Neural progenitor cell (in vitro differentiated cells): ENCODE measurements around the gene RBM44. TPM values are rescaled to one million over a fixed set of nuclear protein-coding genes. Genes with fewer than 3 reads are reported as not detected.
A peak's percentile ranks its signal among the peaks of the same experiment; 100 is the strongest.

Experiments used
- DNase-seq: peaks from one replicate; pipeline ENCODE4 v3.0.0-alpha.2; 2016; ENCODE audit warnings: low spot score
- H2AFZ ChIP-seq: fragments of 200-600 bp; sonication (generic); replicated peaks from 2 replicates; pipeline ENCODE4 v1.6.1; 2016; ENCODE audit warnings: antibody characterized with exemption
- H3F3A ChIP-seq: fragments of 200-600 bp; sonication (generic); 2 replicates; pipeline ENCODE4 v1.6.1; 2016; ENCODE audit warnings: antibody characterized with exemption, low read depth
- H3K27ac ChIP-seq: fragments of 200-600 bp; sonication (generic); 2 replicates; pipeline ENCODE4 v1.5.1; 2016; ENCODE audit warnings: mild to moderate bottlenecking
- H3K27me3 ChIP-seq: fragments of 200-600 bp; sonication (generic); 2 replicates; pipeline ENCODE4 v1.6.1; 2016; ENCODE audit warnings: mild to moderate bottlenecking, moderate library complexity
- H3K36me3 ChIP-seq: fragments of 200-600 bp; sonication (generic); 2 replicates; pipeline ENCODE4 v1.5.1; 2016
- H3K4me1 ChIP-seq: fragments of 200-600 bp; sonication (generic); 2 replicates; pipeline ENCODE4 v1.6.1; 2016; ENCODE audit warnings: mixed run types
- H3K4me2 ChIP-seq: fragments of 200-600 bp; sonication (generic); 2 replicates; pipeline ENCODE4 v1.6.1; 2016
- H3K4me3 ChIP-seq: fragments of 200-600 bp; sonication (generic); 2 replicates; pipeline ENCODE4 v1.5.1; 2016
- H3K79me2 ChIP-seq: fragments of 200-600 bp; sonication (generic); 2 replicates; pipeline ENCODE4 v1.6.1; 2016; ENCODE audit warnings: low read depth
- H3K9ac ChIP-seq: fragments of 200-600 bp; sonication (generic); 2 replicates; pipeline ENCODE4 v1.6.1; 2016
- H3K9me3 ChIP-seq: fragments of 200-600 bp; sonication (generic); 2 replicates; pipeline ENCODE4 v1.5.1; 2016; ENCODE audit warnings: low read depth
- H4K20me1 ChIP-seq: fragments of 200-600 bp; sonication (generic); 2 replicates; pipeline ENCODE4 v1.6.1; 2016; ENCODE audit warnings: low read depth
- H3K27ac Mint-ChIP-seq: 3 replicates; pipeline ENCODE4 v1.8.0; 2021; ENCODE audit warnings: mixed read lengths
- H3K27me3 Mint-ChIP-seq: 2 replicates; pipeline ENCODE4 v1.8.0; 2022; ENCODE audit warnings: low read depth, mild to moderate bottlenecking, inconsistent platforms, moderate library complexity, mixed read lengths; ENCODE audit not compliant: insufficient read depth
- H3K36me3 Mint-ChIP-seq: 3 replicates; pipeline ENCODE4 v1.8.0; 2021; ENCODE audit warnings: mixed read lengths
- H3K4me1 Mint-ChIP-seq: 3 replicates; pipeline ENCODE4 v1.8.0; 2021; ENCODE audit warnings: mixed read lengths
- H3K4me3 Mint-ChIP-seq: 3 replicates; pipeline ENCODE4 v1.8.0; 2021; ENCODE audit warnings: mild to moderate bottlenecking, moderate library complexity, mixed read lengths
- H3K9me3 Mint-ChIP-seq: 3 replicates; pipeline ENCODE4 v1.8.0; 2020; ENCODE audit warnings: mixed read lengths
- EZH2 ChIP-seq: fragments of 200-600 bp; sonication (generic); IDR thresholded peaks from 2 replicates; pipeline ENCODE4 v1.6.1; 2017; ENCODE audit warnings: antibody characterized with exemption, mild to moderate bottlenecking, moderate library complexity
- EZH2phosphoT487 ChIP-seq: fragments of 200-600 bp; sonication (generic); IDR thresholded peaks from 2 replicates; pipeline ENCODE4 v1.6.1; 2017; ENCODE audit warnings: antibody characterized with exemption
- total RNA-seq: library from RNA; depleted of rRNA; stranded (reverse); fragments of >200 nt; gene quantifications from 2 replicates; pipeline ENCODE4 v1.2.3, GENCODE V29; 2015; ENCODE audit warnings: low replicate concordance
- TF ChIP-seq, protein P1 (sequence below): fragments of 200-600 bp; sonication (generic); IDR thresholded peaks from 2 replicates; pipeline ENCODE4 v1.5.1; 2017; ENCODE audit warnings: antibody characterized with exemption, mild to moderate bottlenecking

RBM44 gene
- total RNA-seq, 1 donor from 2014 or later = 0.30 TPM

DNA sequence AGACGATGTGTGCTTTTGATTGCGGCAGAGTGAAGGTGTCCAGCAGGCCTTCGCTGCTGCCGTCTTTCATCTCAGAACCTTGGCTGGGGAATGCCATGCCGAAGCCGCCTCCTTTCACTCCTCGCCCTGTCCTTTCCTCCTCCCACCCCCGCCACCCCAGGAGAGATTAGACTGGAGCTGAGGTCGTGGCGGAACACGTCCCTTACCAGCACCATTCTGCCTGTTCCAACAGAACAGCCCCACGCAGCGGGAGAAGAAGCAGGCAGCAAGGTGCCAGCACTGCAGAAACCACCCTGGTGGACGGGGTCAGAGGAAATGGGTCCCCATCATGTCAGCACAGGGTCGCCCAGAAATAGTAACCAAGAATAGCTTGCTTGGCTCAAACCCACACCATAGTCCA lies 24.8 kb upstream of the RBM44 start:
- Mint-ChIP-seq H3K27ac (no peak overlapping the region), H3K4me1 (peaks cover 13% of the 10 kb centered on the region), H3K4me3 (no peak overlapping the region), H3K9me3 (peaks cover 4% of the 10 kb centered on the region), H3K36me3 (peaks cover 28% of the 10 kb centered on the region), H3K27me3 (no peaks in the 10 kb centered on the region)
- Histone ChIP-seq H3K36me3 (no peaks in the 10 kb centered on the region), H3K4me3 (no peak overlapping the region), H3K9me3 (no peaks in the 10 kb centered on the region), H3K27ac (no peak overlapping the region), H3K4me2 (no peak overlapping the region), H2AFZ (no peak overlapping the region), H3K4me1 (peaks cover 14% of the 10 kb centered on the region), H3K79me2 (no peaks in the 10 kb centered on the region), H3K9ac (no peak overlapping the region), H4K20me1 (no peaks in the 10 kb centered on the region), H3K27me3 (no peaks in the 10 kb centered on the region), H3F3A (peaks cover 8% of the 10 kb centered on the region)
- DNase-seq = no peak
- TF ChIP-seq EZH2 = no peak
- no peak for TF ChIP-seq EZH2phosphoT487
- TF ChIP-seq, protein P1, sequence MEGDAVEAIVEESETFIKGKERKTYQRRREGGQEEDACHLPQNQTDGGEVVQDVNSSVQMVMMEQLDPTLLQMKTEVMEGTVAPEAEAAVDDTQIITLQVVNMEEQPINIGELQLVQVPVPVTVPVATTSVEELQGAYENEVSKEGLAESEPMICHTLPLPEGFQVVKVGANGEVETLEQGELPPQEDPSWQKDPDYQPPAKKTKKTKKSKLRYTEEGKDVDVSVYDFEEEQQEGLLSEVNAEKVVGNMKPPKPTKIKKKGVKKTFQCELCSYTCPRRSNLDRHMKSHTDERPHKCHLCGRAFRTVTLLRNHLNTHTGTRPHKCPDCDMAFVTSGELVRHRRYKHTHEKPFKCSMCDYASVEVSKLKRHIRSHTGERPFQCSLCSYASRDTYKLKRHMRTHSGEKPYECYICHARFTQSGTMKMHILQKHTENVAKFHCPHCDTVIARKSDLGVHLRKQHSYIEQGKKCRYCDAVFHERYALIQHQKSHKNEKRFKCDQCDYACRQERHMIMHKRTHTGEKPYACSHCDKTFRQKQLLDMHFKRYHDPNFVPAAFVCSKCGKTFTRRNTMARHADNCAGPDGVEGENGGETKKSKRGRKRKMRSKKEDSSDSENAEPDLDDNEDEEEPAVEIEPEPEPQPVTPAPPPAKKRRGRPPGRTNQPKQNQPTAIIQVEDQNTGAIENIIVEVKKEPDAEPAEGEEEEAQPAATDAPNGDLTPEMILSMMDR = no peak

DNA sequence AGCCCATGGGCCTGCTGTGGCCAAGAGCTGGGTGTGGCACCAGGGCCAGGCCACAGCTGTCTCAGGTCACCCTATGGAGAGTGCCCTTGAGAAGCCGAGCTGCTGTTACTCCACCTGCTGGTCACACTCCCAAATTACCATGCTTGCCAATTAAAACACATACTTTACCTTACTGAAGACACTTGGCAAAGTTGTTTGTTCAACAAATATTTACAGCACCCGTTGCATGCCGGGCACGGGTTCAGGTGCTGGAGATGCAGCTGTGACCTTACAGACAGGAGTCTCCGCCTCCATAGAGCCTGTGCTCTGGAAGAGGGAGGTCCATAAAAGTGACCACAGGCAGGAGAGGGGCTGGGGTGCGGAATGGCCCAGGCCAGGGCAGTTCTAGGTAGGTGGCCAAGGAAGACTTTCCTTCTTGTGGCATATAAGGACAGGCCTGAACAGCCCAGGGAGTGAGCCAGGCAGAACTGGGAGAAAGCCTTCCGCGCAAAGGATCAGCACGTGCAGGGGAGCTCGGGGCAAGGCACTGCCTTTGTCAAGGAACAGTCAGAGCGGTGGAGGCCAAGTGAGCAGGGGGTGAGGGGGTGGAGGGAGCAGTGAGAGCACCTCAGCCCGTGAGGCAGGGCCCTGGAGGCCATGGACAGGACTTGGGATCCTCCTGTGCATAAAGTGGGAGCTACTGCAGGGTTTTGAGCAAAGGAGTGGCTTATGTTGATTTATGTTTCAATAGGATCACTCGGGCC lies 23.6 kb upstream of the RBM44 start:
- Mint-ChIP-seq H3K9me3 (peaks cover 4% of the 10 kb centered on the region), H3K27me3 (no peaks in the 10 kb centered on the region), H3K27ac (peak overlapping the region; percentile 89), H3K36me3 (peaks cover 28% of the 10 kb centered on the region), H3K4me3 (no peak overlapping the region), H3K4me1 (peaks cover 13% of the 10 kb centered on the region)
- no peak overlapping the region for H3K27ac ChIP-seq
- H3K36me3 ChIP-seq = no peaks in the 10 kb centered on the region
- H3K4me1 ChIP-seq = peaks cover 14% of the 10 kb centered on the region
- H3F3A ChIP-seq = peaks cover 8% of the 10 kb centered on the region
- DNase-seq = peak; percentile 69
- no peak overlapping the region for H3K9ac ChIP-seq
- H2AFZ ChIP-seq = no peak overlapping the region
- no peaks in the 10 kb centered on the region for H3K9me3 ChIP-seq
- H3K79me2 ChIP-seq = no peaks in the 10 kb centered on the region
- no peak overlapping the region for H3K4me3 ChIP-seq
- no peaks in the 10 kb centered on the region for H4K20me1 ChIP-seq
- TF ChIP-seq, protein P1 = peak; percentile 77
- no peak for TF ChIP-seq EZH2
- no peak overlapping the region for H3K4me2 ChIP-seq
- no peaks in the 10 kb centered on the region for H3K27me3 ChIP-seq

DNA sequence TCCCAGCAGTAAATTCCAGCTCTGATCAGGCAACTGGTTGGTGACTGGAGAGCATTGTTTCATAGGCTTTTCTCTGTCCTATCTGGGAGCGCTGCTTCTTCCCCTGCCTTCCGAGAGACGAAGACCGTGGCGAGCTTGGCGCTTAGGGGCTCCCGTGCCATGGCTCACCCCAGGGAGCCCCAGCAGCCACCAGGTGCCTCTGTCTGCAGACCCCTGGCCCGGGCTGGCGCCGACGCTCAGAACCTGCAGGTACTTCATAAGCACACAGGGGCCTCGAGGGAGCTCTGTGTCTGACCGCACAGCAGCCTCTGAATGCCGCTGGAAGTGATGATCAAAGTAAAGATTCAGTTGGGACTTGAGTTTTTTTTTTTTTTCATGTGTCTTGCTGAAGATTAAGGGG lies 19.1 kb upstream of the RBM44 start:
- peaks cover 39% of the 10 kb centered on the region for H3K36me3 Mint-ChIP-seq
- H3K27me3 ChIP-seq = no peaks in the 10 kb centered on the region
- no peaks in the 10 kb centered on the region for H3K36me3 ChIP-seq
- H3K9me3 Mint-ChIP-seq = peaks cover 4% of the 10 kb centered on the region
- H3K4me3 ChIP-seq = no peak overlapping the region
- peaks cover 2% of the 10 kb centered on the region for H3K27me3 Mint-ChIP-seq
- TF ChIP-seq EZH2phosphoT487 (no peak), EZH2 (no peak)
- TF ChIP-seq, protein P1 = no peak
- H3K9ac ChIP-seq = no peak overlapping the region
- H3K4me1 Mint-ChIP-seq = peaks cover 4% of the 10 kb centered on the region
- no peak overlapping the region for H3K4me3 Mint-ChIP-seq
- H3F3A ChIP-seq = no peaks in the 10 kb centered on the region
- no peak overlapping the region for H3K27ac ChIP-seq
- no peaks in the 10 kb centered on the region for H3K4me1 ChIP-seq
- no peak overlapping the region for H3K27ac Mint-ChIP-seq
- H3K4me2 ChIP-seq = no peak overlapping the region
- H3K79me2 ChIP-seq = no peaks in the 10 kb centered on the region
- H2AFZ ChIP-seq = no peak overlapping the region
- H4K20me1 ChIP-seq = no peaks in the 10 kb centered on the region
- no peaks in the 10 kb centered on the region for H3K9me3 ChIP-seq
- no peak for DNase-seq
